22Rv1 (cell line): ENCODE results near the gene GSTK1.

Experiments
- H3K27ac ChIP-seq: fragments of 450-650 bp; 2 replicates; pipeline ENCODE4 v1.5.1; 2017
- ZFX ChIP-seq: fragments of 450-650 bp; IDR thresholded peaks from 2 replicates; pipeline ENCODE4 v1.6.1; 2017; ENCODE audit warnings: antibody characterized with exemption, borderline replicate concordance
- TF ChIP-seq, protein P1 (sequence below): fragments of 450-650 bp; IDR thresholded peaks from 2 replicates; pipeline ENCODE4 v1.5.1; 2017; ENCODE audit warnings: mild to moderate bottlenecking

GSTK1 gene

DNA sequence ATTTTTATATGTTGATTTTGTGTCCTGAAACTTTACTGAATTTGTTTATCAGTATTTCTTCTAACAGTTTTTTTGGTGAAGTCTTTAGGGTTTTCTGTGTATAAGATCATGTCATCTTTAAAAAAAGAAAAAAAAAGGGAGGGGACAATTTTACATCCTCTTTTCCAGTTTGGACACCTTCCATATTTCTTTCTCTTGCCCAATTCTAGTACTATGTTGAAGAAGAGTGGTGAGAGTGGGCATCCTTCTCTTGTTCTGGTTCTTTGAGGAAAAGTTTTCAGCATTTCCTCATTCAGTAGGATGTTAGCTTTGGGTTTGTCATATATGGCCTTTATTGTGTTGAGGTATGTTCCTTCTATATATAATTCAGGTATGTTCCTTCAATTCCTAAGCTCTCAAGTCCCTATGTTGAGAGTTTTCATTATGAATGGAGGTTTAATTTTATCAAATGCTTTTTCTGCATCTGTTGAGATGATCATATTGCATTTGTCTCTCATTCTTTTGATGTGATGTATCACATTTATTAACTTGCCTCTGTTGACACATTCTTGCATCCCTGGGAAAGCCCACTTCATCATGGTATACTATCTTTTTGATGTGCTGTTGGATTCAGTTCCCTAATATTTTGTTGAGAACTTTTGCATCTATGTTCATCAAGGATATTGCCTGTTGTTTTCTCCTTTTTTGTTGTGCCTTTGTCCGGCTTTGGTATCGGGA is 29.3 kb upstream of the GSTK1 start:
- TF ChIP-seq, protein P1, sequence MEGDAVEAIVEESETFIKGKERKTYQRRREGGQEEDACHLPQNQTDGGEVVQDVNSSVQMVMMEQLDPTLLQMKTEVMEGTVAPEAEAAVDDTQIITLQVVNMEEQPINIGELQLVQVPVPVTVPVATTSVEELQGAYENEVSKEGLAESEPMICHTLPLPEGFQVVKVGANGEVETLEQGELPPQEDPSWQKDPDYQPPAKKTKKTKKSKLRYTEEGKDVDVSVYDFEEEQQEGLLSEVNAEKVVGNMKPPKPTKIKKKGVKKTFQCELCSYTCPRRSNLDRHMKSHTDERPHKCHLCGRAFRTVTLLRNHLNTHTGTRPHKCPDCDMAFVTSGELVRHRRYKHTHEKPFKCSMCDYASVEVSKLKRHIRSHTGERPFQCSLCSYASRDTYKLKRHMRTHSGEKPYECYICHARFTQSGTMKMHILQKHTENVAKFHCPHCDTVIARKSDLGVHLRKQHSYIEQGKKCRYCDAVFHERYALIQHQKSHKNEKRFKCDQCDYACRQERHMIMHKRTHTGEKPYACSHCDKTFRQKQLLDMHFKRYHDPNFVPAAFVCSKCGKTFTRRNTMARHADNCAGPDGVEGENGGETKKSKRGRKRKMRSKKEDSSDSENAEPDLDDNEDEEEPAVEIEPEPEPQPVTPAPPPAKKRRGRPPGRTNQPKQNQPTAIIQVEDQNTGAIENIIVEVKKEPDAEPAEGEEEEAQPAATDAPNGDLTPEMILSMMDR = no peak
- no peak for TF ChIP-seq ZFX
- no peak overlapping the region for H3K27ac ChIP-seq

DNA sequence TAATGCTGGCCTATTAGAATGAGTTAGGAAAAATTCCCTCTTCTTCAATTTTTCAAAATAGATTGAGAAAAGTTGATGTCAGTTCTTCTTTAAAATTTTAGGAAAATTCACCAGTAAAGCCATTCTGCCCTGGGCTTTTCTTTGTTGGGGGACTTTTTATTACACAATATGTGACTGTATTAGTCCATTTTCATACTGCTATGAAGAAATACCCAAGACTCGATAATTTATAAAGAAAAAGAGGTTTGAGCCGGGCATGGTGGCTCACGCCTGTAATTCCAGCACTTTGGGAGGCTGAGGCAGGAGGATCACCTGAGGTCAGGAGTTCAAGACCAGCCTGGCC is 28.7 kb upstream of the GSTK1 start:
- no peak overlapping the region for H3K27ac ChIP-seq
- TF ChIP-seq, protein P1 = no peak
- no peak for TF ChIP-seq ZFX

GRCh38 chr7:143235561-143235960 is 27.7 kb upstream of the GSTK1 start:
- TF ChIP-seq, protein P1 = no peak
- no peak for TF ChIP-seq ZFX
- H3K27ac ChIP-seq = no peak overlapping the region

- no peak for TF ChIP-seq ZFX
- TF ChIP-seq, protein P1 = no peak
- no peak overlapping the region for H3K27ac ChIP-seq
Observed at GRCh38 chr7:143236408-143236990, 26.7 kb upstream of the GSTK1 start.

DNA sequence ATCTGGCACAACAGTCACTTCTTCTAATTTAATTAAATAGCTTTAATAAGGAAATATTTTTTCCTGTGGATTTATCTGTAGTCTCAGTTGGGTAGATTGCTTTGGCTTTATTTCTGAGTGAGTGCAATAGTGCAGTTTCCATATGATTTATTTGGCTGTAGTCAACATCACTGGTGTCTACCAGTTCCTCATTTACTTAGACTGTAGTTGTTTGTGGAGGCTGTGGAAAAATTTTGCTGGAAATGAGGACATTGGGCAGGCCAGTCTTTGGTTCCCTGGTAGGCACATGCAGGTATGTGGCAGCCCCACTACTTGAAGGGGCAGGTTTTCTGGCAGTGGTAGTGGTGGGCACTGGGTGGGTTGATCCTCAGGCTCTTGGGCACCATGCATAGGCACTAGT is 25.9 kb upstream of the GSTK1 start:
- no peak for TF ChIP-seq ZFX
- TF ChIP-seq, protein P1 = no peak
- H3K27ac ChIP-seq = no peak overlapping the region

GRCh38 chr7:143238289-143238980 is 24.8 kb upstream of the GSTK1 start:
- TF ChIP-seq, protein P1 = no peak
- no peak for TF ChIP-seq ZFX
- H3K27ac ChIP-seq = no peak overlapping the region

- no peak overlapping the region for H3K27ac ChIP-seq
Observed at GRCh38 chr7:143239813-143240212, 23.4 kb upstream of the GSTK1 start.

More at GRCh38 chr7:143239813-143240212, 23.4 kb upstream of the GSTK1 start:
- TF ChIP-seq, protein P1 = no peak
- TF ChIP-seq ZFX = no peak
